Ovary (tissue), 9 donors: Measurements from ENCODE around the gene TNS3. TPM values are rescaled to one million over a fixed set of nuclear protein-coding genes. Genes with fewer than 3 reads are reported as not detected.

ENCODE experiments used
- DNase-seq, 5 donors: peaks; one replicate each; pipeline ENCODE4 v3.0.0-alpha.2; 2019 to 2020
- H3K27ac ChIP-seq, 2 donors: fragments of 200-600 bp; one replicate each; pipeline versions ENCODE4 v1.5.1 to v1.8.0; 2019 to 2022
- H3K27me3 ChIP-seq: fragments of 200-600 bp; one replicate; pipeline ENCODE4 v1.8.0; 2022
- H3K36me3 ChIP-seq: fragments of 200-600 bp; sonication (generic); one replicate; pipeline ENCODE4 v1.5.1; 2019
- H3K4me1 ChIP-seq: one replicate; pipeline ENCODE4 v1.8.1; 2013; ENCODE audit warnings: mild to moderate bottlenecking, moderate library complexity; ENCODE audit not compliant: insufficient read depth
- H3K4me3 ChIP-seq: fragments of 200-600 bp; sonication (generic); one replicate; pipeline ENCODE4 v1.5.1; 2017
- H3K9me3 ChIP-seq, 2 donors: fragments of 200-600 bp in 1 of 2; sonication (generic) in 1 of 2; one replicate each; pipeline versions ENCODE4 v1.5.1 to v1.8.1; 2013 to 2019; ENCODE audit warnings: mild to moderate bottlenecking in 1 of 2, moderate library complexity in 1 of 2
- CTCF ChIP-seq, 3 donors: fragments of 450-650 bp in 2 of 3; fragments of 200-600 bp in 1 of 3; IDR thresholded peaks; one replicate each; pipeline versions ENCODE4 v1.5.1 to v1.8.0; 2016 to 2022; ENCODE audit warnings: antibody characterized with exemption in 3 of 3, mild to moderate bottlenecking in 1 of 3
- EP300 ChIP-seq: sonication (generic); formaldehyde crosslinking; IDR thresholded peaks from one replicate; pipeline ENCODE4 v1.6.1; 2017; ENCODE audit warnings: antibody characterized with exemption
- POLR2A ChIP-seq: fragments of 450-650 bp; IDR thresholded peaks from one replicate; pipeline ENCODE4 v1.6.1; 2017; ENCODE audit warnings: antibody characterized with exemption, mild to moderate bottlenecking, moderate library complexity
- WGBS, 3 donors: extraction: QIAGEN DNeasy Blood & Tissue Kit in 1 of 3; methylation state at CpG; one replicate each; pipeline versions ENCODE4 v1.1.5 to v1.1.7; 2013 to 2017; 5-methylcytosine and 5-hydroxymethylcytosine counted together
- intact Hi-C, 4 donors: fragments of 100-400 bp; cut with DNase I; formaldehyde crosslinking; loops; one replicate each; pipeline versions ENCODE4 v1.11.0 to v1.15.1; 2022 to 2023
- polyA plus RNA-seq, 2 donors: library from polyadenylated mRNA; stranded (reverse); fragments of 200-250 nt in 1 of 2; fragments of 350-450 nt in 1 of 2; fragmentation: Illumina TruSeq in 1 of 2; extraction: RNeasy Lipid Tissue Mini Kit (QIAGEN cat#74804) in 1 of 2; gene quantifications; one replicate each; pipeline ENCODE4 v1.2.3, GENCODE V29; 2013 to 2014
- total RNA-seq, 7 donors: library from RNA; depleted of rRNA in 2 of 7; stranded (reverse); fragments of >200 nt in 2 of 7; fragmentation: NEBNext Ultra II Directional in 3 of 7; extraction: Animal tissue kit (Norgen Biotek cat#: 25700) in 3 of 7; gene quantifications; one replicate each; pipeline versions ENCODE4 v1.1.0 to v1.2.4, GENCODE V29; 2016 to 2023
- donor health status: DM: no; HTN: no; CAD: no; lungs with moderate emphysema.
- donor health status: DM: no; HTN: no; CAD: no.
- donor health status: Bipolar disorder and iron deficiency.
- donor health status: DM: yes; HTN: yes; CAD: no.
- donor health status: DM: no; HTN: no; CAD: no.
- donor health status: DM: yes; HTN: yes; CAD: no.

TNS3 gene
- total and polyA plus RNA-seq, 9 donors, result 36.6 to 137 (median 91.3) TPM

- WGBS, 3 donors, result 85 to 87% (median 86%) methylated on average over 17 of the region's 17 CpGs
- peaks cover 33% of the 10 kb centered on the region for H3K4me1 ChIP-seq
- H3K36me3 ChIP-seq, result no peaks in the 10 kb centered on the region
These were observed 83.5 kb downstream of the TNS3 start for GRCh38 chr7:47498229-47499056.

GRCh38 chr7:47497367-47498096, 84.4 kb downstream of the TNS3 start:
- H3K4me1 ChIP-seq, result peaks cover 26% of the 10 kb centered on the region
- no peaks in the 10 kb centered on the region for H3K27me3 ChIP-seq
- no peaks in the 10 kb centered on the region for H3K9me3 ChIP-seq
- TF ChIP-seq EP300 (no peak), CTCF (IDR thresholded peaks at IDR 0.05) (no peak)
- no peak overlapping the region for H3K27ac ChIP-seq
- intact Hi-C loops, result no loop called here
- no peak for DNase-seq
- H3K4me3 ChIP-seq, result no peak overlapping the region
- H3K36me3 ChIP-seq, result no peaks in the 10 kb centered on the region
- WGBS, 3 donors, result 27 to 42% (median 33%) methylated on average over 12 of the region's 12 CpGs

More at GRCh38 chr7:47498229-47499056, 83.5 kb downstream of the TNS3 start:
- Histone ChIP-seq H3K4me3 (no peak overlapping the region), H3K9me3 (no peaks in the 10 kb centered on the region), H3K27ac (no peak overlapping the region), H3K27me3 (no peaks in the 10 kb centered on the region)
- no peak for TF ChIP-seq EP300
- no peak for TF ChIP-seq CTCF (IDR thresholded peaks at IDR 0.05)
- TF ChIP-seq POLR2A, result no peak
- intact Hi-C loops, result no loop called here
- no peak for DNase-seq

GRCh38 chr7:47496666-47497065, 85.2 kb downstream of the TNS3 start:
- H3K36me3 ChIP-seq, result no peaks in the 10 kb centered on the region
- H3K9me3 ChIP-seq, result no peaks in the 10 kb centered on the region
- no peaks in the 10 kb centered on the region for H3K27me3 ChIP-seq
- no peak overlapping the region for H3K27ac ChIP-seq
- TF ChIP-seq EP300, result no peak
- TF ChIP-seq CTCF (IDR thresholded peaks at IDR 0.05), result no peak
- TF ChIP-seq POLR2A, result no peak
- WGBS, 3 donors, result 64 to 74% (median 68%) methylated on average over 7 of the region's 7 CpGs
- no peak overlapping the region for H3K4me3 ChIP-seq
- no peak for DNase-seq
- intact Hi-C loops, result no loop called here
- H3K4me1 ChIP-seq, result peaks cover 22% of the 10 kb centered on the region

- Histone ChIP-seq H3K4me3 (no peak overlapping the region), H3K27me3 (no peaks in the 10 kb centered on the region), H3K27ac (no peak overlapping the region), H3K9me3 (no peaks in the 10 kb centered on the region), H3K4me1 (peaks cover 18% of the 10 kb centered on the region), H3K36me3 (no peaks in the 10 kb centered on the region)
- intact Hi-C loops, result no loop called here
- no peak for DNase-seq
- TF ChIP-seq EP300 (no peak), POLR2A (no peak), CTCF (IDR thresholded peaks at IDR 0.05) (no peak)
- WGBS, 3 donors, result 87 to 91% (median 88%) methylated on average over 11 of the region's 11 CpGs
These were observed 85.8 kb downstream of the TNS3 start for GRCh38 chr7:47496056-47496665.
